Measurements from ENCODE around the gene CIB2. TPM values are rescaled to one million over a fixed set of nuclear protein-coding genes. Genes with fewer than 3 reads are reported as not detected.
A peak's percentile ranks its signal among the peaks of the same experiment; 100 is the strongest.

Gene CIB2
- total and polyA plus RNA-seq, 10 donors = 1.0 to 5.0 (median 3.1) TPM

- no peak for DNase-seq
- 47 to 62% (median 55%) methylated on average over 7 of the region's 7 CpGs for WGBS, 5 donors
- Histone ChIP-seq H3K27me3 (replicated peaks in 1 of 7) (no peaks in the 10 kb centered on the region), H3K27ac (peak overlapping the region; percentile 69 to 97 (median 89)), H3K36me3 (no peaks in the 10 kb centered on the region), H3K4me1 (peaks cover 87 to 100% (median 100%) of the 10 kb centered on the region in 6 donors), H3K4me3 (peak overlapping the region in 1 of 8 donors; percentile 33), H3K9me3 (no peaks in the 10 kb centered on the region)
- intact Hi-C loops (cut with DNase I; ENCODE audit: low total_unique reads) = no loop called here
- TF ChIP-seq POLR2A (IDR thresholded peaks at IDR 0.05) = no peak
- no peak for TF ChIP-seq POLR2AphosphoS5 (IDR thresholded peaks at IDR 0.05)
- TF ChIP-seq, protein P1, sequence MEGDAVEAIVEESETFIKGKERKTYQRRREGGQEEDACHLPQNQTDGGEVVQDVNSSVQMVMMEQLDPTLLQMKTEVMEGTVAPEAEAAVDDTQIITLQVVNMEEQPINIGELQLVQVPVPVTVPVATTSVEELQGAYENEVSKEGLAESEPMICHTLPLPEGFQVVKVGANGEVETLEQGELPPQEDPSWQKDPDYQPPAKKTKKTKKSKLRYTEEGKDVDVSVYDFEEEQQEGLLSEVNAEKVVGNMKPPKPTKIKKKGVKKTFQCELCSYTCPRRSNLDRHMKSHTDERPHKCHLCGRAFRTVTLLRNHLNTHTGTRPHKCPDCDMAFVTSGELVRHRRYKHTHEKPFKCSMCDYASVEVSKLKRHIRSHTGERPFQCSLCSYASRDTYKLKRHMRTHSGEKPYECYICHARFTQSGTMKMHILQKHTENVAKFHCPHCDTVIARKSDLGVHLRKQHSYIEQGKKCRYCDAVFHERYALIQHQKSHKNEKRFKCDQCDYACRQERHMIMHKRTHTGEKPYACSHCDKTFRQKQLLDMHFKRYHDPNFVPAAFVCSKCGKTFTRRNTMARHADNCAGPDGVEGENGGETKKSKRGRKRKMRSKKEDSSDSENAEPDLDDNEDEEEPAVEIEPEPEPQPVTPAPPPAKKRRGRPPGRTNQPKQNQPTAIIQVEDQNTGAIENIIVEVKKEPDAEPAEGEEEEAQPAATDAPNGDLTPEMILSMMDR (IDR thresholded peaks at IDR 0.05 in 8 of 11, conservative IDR thresholded peaks at IDR 0.05 in 3 of 11) = no peak
Measured at GRCh38 chr15:78065973-78066946, 65.0 kb downstream of the CIB2 start.

DNA sequence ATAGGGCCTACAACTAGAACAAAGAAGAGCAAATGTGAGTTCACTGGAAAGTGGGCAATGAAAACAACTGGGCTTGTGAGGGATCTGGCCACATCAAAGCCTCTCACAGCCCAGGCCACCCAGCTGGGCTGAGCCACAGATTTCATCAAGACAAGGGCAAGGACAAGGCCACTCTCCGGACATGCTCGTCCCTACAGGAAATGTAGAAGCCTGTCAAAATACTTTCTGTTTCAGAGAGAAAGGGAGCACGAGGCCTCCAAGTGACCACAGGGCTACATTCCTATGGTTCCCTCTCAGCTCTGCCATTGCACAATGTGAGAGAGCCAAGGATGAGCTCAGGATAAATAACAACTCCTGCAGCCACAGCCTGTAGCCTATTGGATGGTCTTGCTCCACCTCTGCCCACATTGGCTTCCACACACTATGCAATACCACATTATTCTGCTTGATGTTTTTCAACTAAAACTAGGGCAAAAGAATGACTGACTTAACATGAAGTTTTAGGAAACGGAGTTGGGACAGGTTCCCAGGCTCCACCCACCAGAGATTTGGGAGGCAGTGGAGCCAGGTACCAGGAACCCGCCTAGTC, 65.9 kb downstream of the CIB2 start:
- no peaks in the 10 kb centered on the region for H3K9me3 ChIP-seq
- WGBS, 5 donors = 25 to 40% (median 28%) methylated on average over 5 of the region's 5 CpGs
- H3K36me3 ChIP-seq = no peaks in the 10 kb centered on the region
- peak overlapping the region; percentile 69 to 97 (median 89) for H3K27ac ChIP-seq
- intact Hi-C loops (cut with DNase I; ENCODE audit: low total_unique reads) = no loop called here
- TF ChIP-seq POLR2AphosphoS5 (IDR thresholded peaks at IDR 0.05) = peak in 2 of 3 donors; percentile 79 to 88
- TF ChIP-seq, protein P1 (IDR thresholded peaks at IDR 0.05 in 8 of 11, conservative IDR thresholded peaks at IDR 0.05 in 3 of 11) = no peak
- no peak for TF ChIP-seq POLR2A (IDR thresholded peaks at IDR 0.05)
- DNase-seq = no peak
- no peaks in the 10 kb centered on the region for H3K27me3 ChIP-seq (replicated peaks in 1 of 7)
- peaks cover 85 to 100% (median 100%) of the 10 kb centered on the region in 6 donors for H3K4me1 ChIP-seq
- peak overlapping the region in 1 of 8 donors; percentile 33 for H3K4me3 ChIP-seq

DNA sequence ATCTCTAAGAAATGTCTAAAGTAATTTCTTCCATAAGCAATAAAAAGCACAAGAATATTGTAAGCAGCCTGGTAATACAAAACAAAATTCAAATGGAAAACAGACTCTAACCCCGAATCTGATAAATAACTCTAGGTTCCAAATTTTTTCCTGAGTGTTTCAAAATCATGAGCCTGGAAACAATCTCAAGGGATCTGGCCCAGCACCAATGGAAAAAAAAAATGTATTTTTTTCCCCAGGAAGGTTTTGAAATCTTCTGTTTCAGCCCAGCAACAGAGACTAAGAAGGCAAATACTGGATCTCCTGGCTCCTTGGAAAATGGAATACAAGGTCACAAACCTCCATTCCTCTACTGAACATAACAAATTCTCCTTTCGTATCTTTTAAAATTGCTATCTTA, 66.7 kb downstream of the CIB2 start:
- no peaks in the 10 kb centered on the region for H3K9me3 ChIP-seq
- TF ChIP-seq, protein P1 (IDR thresholded peaks at IDR 0.05 in 8 of 11, conservative IDR thresholded peaks at IDR 0.05 in 3 of 11) = no peak
- no peak for TF ChIP-seq POLR2AphosphoS5 (IDR thresholded peaks at IDR 0.05)
- TF ChIP-seq POLR2A (IDR thresholded peaks at IDR 0.05) = no peak
- DNase-seq = no peak
- H3K27me3 ChIP-seq (replicated peaks in 1 of 7) = no peaks in the 10 kb centered on the region
- H3K27ac ChIP-seq = peak overlapping the region; percentile 69 to 97 (median 89)
- WGBS, 5 donors = 61 to 74% (median 72%) methylated on average over 2 of the region's 2 CpGs
- intact Hi-C loops (cut with DNase I; ENCODE audit: low total_unique reads) = no loop called here
- peak overlapping the region in 1 of 8 donors; percentile 33 for H3K4me3 ChIP-seq
- H3K4me1 ChIP-seq = peaks cover 79 to 100% (median 99%) of the 10 kb centered on the region in 6 donors
- H3K36me3 ChIP-seq = no peaks in the 10 kb centered on the region

- Histone ChIP-seq H3K4me1 (peaks cover 78 to 100% (median 99%) of the 10 kb centered on the region in 6 donors), H3K36me3 (no peaks in the 10 kb centered on the region), H3K27me3 (replicated peaks in 1 of 7) (no peaks in the 10 kb centered on the region), H3K4me3 (peak overlapping the region in 1 of 8 donors; percentile 33), H3K27ac (peak overlapping the region; percentile 69 to 97 (median 89)), H3K9me3 (no peaks in the 10 kb centered on the region)
- 67 to 84% (median 78%) methylated on average over 5 of the region's 5 CpGs for WGBS, 5 donors
- no peak for DNase-seq
- intact Hi-C loops (cut with DNase I; ENCODE audit: low total_unique reads) = no loop called here
- TF ChIP-seq, protein P1 (IDR thresholded peaks at IDR 0.05 in 8 of 11, conservative IDR thresholded peaks at IDR 0.05 in 3 of 11) = no peak
- peak in 1 of 3 donors; percentile 76 for TF ChIP-seq POLR2AphosphoS5 (IDR thresholded peaks at IDR 0.05)
Measured at GRCh38 chr15:78063970-78064385, 67.3 kb downstream of the CIB2 start.
